ENCODE measurements around the gene TNS1.

TNS1 gene

DNA sequence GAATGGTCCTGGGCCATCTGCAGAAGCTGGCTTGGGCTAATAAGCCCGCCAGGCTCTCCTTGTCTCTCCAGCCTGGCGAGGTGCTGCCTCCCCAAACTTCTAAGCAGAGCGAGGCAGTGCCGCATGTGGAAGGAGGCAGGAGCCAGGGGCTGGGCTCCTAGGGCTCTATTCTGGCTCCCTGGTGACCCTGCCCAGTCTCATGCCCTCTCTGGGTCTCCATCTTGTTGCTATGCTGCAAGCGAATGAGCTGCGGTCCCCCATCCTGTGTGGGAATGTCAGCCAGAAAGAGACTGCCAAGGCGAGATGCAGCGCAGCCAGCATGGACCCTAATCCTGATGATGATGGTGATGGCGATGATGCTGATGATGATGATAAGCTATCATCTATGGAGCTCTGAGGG, 48.7 kb downstream of the TNS1 start:
- no peak for DNase-seq (ENCODE audit: extremely low read depth, low read depth)
- no peak for TF ChIP-seq CTCF (IDR thresholded peaks at IDR 0.05; ENCODE audit: low read depth, low read length)

- no peak for TF ChIP-seq CTCF (IDR thresholded peaks at IDR 0.05; ENCODE audit: low read depth, low read length)
- no peak for DNase-seq (ENCODE audit: extremely low read depth, low read depth)
Observed at GRCh38 chr2:217953531-217953932, 49.3 kb downstream of the TNS1 start.

- TF ChIP-seq CTCF (IDR thresholded peaks at IDR 0.05; ENCODE audit: low read depth, low read length) = no peak
- DNase-seq (ENCODE audit: extremely low read depth, low read depth) = no peak
Observed at GRCh38 chr2:217953011-217953481, 49.7 kb downstream of the TNS1 start.

DNA sequence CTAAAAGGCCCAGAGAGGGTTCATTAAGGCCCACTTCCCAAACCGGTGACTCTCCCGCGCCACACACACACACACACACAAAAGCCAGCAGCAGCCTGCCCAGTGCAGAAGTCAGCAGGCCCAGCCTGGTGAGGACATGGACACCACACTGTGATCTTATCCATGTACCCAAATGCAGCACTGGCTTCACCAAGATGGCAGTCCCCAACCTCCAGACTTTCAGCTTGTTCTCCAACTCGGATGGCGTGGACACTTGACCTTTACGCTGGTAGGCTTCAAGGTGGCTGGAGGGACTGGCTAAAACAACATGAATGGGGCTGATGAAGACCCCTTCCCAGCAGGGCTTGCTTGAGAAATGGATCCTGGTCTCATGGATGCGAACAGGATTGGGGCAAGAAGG, 50.4 kb downstream of the TNS1 start:
- no peak for DNase-seq (ENCODE audit: extremely low read depth, low read depth)
- no peak for TF ChIP-seq CTCF (IDR thresholded peaks at IDR 0.05; ENCODE audit: low read depth, low read length)

- no peak for TF ChIP-seq CTCF (IDR thresholded peaks at IDR 0.05; ENCODE audit: low read depth, low read length)
- no peak for DNase-seq (ENCODE audit: extremely low read depth, low read depth)
Observed at GRCh38 chr2:217951521-217952247, 51.1 kb downstream of the TNS1 start.

DNA sequence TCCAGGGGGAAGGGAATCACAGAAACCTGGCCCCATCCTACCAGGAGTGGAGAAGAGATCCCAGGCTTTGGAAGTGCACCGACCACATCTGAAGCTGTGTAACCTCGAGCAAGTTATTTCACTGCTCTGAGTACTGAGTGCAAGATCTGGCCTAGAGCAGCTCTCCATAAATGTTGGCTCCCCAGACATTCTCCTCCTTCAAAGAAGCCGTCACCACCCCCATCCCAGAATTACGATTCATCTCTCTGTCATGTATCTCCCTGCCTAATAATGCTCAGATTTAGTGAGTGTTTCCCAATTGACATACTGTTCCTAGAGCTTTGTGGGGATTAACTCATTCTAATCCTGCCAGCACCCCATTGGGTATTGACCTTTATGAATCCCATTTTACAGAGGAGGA, 51.7 kb downstream of the TNS1 start:
- DNase-seq (ENCODE audit: extremely low read depth, low read depth) = no peak
- TF ChIP-seq CTCF (IDR thresholded peaks at IDR 0.05; ENCODE audit: low read depth, low read length) = no peak

- no peak for TF ChIP-seq CTCF (IDR thresholded peaks at IDR 0.05; ENCODE audit: low read depth, low read length)
- DNase-seq (ENCODE audit: extremely low read depth, low read depth) = no peak
Observed at GRCh38 chr2:217950401-217950871, 52.4 kb downstream of the TNS1 start.
